GM12801 (cell line): ENCODE results near the gene IMPG2.

Experiments
- TF ChIP-seq, protein P1 (sequence below): IDR thresholded peaks from one replicate; pipeline ENCODE4 v1.5.1; 2011; ENCODE audit warnings: control low read depth; ENCODE audit not compliant: insufficient read length; ENCODE audit errors: extremely low read depth

Gene IMPG2

DNA sequence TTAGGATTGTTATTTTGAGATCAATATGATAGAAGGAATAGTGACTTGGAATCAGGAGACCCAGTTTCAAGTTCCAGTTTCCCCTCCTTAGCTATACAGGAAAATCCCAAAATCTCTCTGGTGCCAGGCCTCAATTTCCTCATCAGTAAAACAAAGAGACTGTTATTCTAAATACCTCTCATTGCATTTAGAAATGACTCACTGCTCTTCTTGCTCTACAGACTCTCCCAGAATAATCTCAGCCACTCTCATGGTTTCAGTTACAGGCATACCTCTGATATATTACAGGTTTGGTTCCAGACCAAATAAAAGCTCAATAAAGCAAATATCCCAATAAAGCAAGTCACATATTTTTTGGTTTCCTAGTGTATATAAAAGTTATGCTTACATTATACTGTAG is 28.3 kb downstream of the IMPG2 start:
- TF ChIP-seq, protein P1, sequence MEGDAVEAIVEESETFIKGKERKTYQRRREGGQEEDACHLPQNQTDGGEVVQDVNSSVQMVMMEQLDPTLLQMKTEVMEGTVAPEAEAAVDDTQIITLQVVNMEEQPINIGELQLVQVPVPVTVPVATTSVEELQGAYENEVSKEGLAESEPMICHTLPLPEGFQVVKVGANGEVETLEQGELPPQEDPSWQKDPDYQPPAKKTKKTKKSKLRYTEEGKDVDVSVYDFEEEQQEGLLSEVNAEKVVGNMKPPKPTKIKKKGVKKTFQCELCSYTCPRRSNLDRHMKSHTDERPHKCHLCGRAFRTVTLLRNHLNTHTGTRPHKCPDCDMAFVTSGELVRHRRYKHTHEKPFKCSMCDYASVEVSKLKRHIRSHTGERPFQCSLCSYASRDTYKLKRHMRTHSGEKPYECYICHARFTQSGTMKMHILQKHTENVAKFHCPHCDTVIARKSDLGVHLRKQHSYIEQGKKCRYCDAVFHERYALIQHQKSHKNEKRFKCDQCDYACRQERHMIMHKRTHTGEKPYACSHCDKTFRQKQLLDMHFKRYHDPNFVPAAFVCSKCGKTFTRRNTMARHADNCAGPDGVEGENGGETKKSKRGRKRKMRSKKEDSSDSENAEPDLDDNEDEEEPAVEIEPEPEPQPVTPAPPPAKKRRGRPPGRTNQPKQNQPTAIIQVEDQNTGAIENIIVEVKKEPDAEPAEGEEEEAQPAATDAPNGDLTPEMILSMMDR: no peak

DNA sequence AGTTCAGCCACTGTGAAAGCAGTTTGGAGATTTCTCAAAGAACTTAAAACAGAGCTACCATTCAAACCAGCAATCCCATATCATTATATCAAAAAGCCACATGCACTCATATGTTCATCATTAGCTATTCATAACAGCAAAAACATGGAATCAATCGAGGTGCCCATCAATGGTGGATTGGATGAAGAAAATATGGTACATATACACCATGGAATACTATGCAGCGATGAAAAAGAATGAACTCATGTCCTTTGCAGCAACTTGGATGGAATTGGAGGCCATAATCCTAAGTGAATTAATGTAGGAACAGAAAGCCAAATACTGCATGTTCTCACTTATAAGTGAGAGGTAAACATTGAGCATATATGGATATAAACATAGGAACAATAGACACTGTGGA is 32.1 kb downstream of the IMPG2 start:
- TF ChIP-seq, protein P1: no peak

DNA sequence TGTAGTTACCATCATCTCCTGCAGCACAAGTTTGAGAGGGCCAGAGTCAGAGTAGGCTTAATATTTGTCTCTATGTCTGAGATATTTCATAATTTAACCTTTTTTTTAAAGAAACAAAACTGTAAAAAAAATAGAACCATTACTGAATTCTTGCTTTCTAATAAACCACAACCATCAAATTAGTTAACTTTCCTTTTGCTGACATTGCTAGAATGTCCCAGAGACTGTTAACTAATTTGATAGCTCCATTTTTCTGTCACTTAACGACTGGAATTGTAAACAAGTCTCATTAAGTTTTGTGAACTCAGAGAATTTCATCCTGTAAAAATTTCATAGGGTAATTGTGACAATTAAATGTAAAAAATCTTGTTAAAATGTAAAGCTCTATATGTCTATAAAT is 35.6 kb downstream of the IMPG2 start:
- TF ChIP-seq, protein P1: no peak

DNA sequence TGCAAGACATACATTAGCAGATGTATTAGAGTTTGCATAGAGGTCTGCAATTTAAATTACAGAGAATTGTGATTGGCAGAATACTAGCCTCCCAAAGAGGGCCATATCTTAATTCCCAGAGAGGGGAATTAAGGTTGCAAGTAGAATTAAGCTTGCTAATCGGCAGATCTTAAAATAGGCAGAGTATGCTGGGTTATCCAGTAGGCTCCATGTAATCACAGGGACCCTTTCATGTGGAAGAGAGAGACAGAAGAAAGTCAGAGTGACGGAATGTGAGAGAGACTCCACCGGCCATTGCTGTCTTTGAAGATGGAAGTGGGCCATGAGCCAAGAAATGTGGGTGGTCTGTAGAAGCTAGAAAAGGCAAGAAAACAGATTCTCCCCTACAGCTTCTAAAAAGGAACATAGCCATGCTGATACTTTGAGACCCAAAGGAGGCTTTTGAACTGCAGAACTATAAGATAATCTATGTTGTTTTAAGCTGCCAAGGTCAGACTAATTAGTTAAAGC is 38.8 kb downstream of the IMPG2 start:
- TF ChIP-seq, protein P1: no peak

DNA sequence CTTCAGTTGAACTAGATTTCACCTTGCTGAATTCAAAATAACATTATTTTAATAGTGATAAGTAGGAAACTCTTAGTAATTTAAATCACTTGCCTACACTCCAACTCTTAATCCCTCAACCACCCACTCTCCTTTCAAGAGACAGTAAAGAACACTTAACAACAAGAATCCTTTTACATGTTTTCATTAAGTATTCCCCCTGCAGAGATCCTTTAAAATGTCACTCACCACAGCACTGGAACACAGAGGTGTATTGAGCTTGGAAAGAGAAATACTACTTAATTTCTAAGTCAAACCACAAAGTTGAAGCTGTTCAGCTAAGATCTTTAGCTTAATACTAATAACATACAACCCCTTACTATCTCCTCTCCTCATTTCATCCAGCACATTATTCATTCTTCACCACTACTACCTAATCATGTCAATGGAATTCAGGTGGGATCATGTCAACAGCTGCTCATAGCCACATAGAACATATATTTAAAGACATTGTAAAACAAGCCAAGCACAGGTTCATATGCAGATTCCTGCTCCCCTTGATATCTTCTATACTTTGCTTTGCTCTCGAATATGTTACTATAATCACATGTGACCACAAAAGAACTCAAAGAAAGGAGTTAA is 40.5 kb downstream of the IMPG2 start:
- TF ChIP-seq, protein P1: no peak

DNA sequence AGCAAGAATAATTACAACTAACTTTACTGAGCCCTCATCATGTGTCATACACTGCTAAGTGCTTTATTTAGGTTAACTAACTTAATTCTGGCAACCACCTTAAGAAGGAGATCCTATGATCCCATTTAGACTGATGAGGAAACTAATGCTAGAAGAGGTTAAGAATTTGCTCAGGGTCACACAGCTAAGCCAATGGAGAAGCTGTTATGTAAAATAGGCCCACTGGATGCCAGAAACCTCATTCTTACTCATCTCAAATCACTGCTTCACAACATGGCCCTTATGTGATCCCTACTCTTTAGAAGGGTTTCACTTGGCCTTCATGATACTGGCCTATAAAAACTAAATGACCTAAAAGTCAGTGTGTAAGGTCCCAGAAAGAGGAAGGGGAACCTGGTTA is 41.2 kb downstream of the IMPG2 start:
- TF ChIP-seq, protein P1: no peak

DNA sequence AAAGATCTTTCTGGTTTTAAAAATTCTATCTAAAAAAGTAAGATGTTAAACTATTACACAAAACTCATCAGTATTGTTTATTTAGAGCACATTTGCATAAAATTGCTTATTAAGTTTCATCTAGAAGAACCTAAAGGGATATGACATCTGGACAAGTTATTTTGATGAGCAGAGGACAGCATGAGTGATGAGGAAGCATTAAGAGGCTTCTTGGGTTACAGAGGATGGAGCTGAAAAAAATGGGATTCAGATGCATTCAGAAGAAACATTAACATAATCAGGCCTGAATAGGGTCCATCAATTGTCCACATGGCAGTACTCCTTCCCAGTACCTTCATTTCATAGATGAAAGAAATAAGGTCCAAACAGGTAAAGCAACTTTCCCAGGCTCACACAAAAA is 41.6 kb downstream of the IMPG2 start:
- TF ChIP-seq, protein P1: no peak
